Peyer's patch (tissue), 4 donors: Measurements from ENCODE around the gene PACSIN2.

ENCODE experiments used
- POLR2A ChIP-seq, 2 donors: fragments of 450-650 bp; IDR thresholded peaks; one replicate each; pipeline ENCODE4 v1.5.1; 2017; ENCODE audit warnings: antibody characterized with exemption in 2 of 2, mild to moderate bottlenecking in 2 of 2, moderate library complexity in 2 of 2
- TF ChIP-seq, protein P1 (sequence below), 6 experiments: fragments of 450-650 bp in 4 of 6; fragments of 200-600 bp in 2 of 6; sonication (generic) in 1 of 6; IDR thresholded peaks; one replicate each; pipeline ENCODE4 v1.5.1; 2017 to 2019; ENCODE audit warnings: antibody characterized with exemption in 6 of 6, mild to moderate bottlenecking in 3 of 6, moderate library complexity in 1 of 6

DNA sequence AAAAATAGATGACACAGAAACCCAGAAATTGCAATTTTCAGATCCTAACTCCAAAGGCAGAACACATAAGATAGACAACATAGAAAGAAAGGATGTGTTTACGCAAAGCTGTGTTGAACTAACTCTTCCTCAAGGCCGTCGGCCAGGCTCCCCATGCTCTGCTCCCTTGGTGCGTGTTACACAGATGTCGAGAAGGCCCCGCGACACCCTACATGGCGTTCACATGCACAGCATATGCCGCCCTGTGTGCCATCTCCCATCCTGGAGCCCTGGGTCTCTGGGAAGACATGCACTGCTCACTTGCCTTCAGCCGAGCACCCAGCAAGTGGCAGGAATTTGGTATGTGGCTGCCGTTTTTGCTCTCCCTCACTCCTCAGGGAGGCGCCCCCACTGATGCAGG, 110.9 kb downstream of the PACSIN2 start:
- TF ChIP-seq, protein P1, sequence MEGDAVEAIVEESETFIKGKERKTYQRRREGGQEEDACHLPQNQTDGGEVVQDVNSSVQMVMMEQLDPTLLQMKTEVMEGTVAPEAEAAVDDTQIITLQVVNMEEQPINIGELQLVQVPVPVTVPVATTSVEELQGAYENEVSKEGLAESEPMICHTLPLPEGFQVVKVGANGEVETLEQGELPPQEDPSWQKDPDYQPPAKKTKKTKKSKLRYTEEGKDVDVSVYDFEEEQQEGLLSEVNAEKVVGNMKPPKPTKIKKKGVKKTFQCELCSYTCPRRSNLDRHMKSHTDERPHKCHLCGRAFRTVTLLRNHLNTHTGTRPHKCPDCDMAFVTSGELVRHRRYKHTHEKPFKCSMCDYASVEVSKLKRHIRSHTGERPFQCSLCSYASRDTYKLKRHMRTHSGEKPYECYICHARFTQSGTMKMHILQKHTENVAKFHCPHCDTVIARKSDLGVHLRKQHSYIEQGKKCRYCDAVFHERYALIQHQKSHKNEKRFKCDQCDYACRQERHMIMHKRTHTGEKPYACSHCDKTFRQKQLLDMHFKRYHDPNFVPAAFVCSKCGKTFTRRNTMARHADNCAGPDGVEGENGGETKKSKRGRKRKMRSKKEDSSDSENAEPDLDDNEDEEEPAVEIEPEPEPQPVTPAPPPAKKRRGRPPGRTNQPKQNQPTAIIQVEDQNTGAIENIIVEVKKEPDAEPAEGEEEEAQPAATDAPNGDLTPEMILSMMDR (IDR thresholded peaks at IDR 0.05): no peak
- no peak for TF ChIP-seq POLR2A (IDR thresholded peaks at IDR 0.05)
